ENCODE data around the gene AHSG. TPM values are rescaled to one million over a fixed set of nuclear protein-coding genes. Genes with fewer than 3 reads are reported as not detected.
"Not testable (repeated sequence)": the region's sequence is repeated elsewhere in the genome, so short reads cannot be mapped to it uniquely, and the experiment has no call there.

The AHSG gene
- total RNA-seq, 1 donor from 2014 or later = 0.53 TPM

GRCh38 chr3:186626254-186626847 is 13.5 kb downstream of the AHSG start:
- Histone ChIP-seq H3K27ac (no peak overlapping the region), H3K4me3 (no peak overlapping the region), H3K4me1 (no peaks in the 10 kb centered on the region), H3K27me3 (no peaks in the 10 kb centered on the region), H3K36me3 (no peaks in the 10 kb centered on the region), H3K9me3 (no peaks in the 10 kb centered on the region)
- no peak for TF ChIP-seq CTCF (IDR thresholded peaks at IDR 0.05)
- intact Hi-C loops (cut with DNase I) = no loop called here
- DNase-seq (ENCODE audit: low spot score in 2 of 2) = no peak

GRCh38 chr3:186627852-186628414 is 15.1 kb downstream of the AHSG start:
- no peak for DNase-seq (ENCODE audit: low spot score in 2 of 2)
- intact Hi-C loops (cut with DNase I) = no loop called here
- Histone ChIP-seq H3K36me3 (no peaks in the 10 kb centered on the region), H3K4me1 (no peaks in the 10 kb centered on the region), H3K9me3 (no peaks in the 10 kb centered on the region), H3K4me3 (no peak overlapping the region), H3K27me3 (no peaks in the 10 kb centered on the region), H3K27ac (no peak overlapping the region)
- no peak for TF ChIP-seq CTCF (IDR thresholded peaks at IDR 0.05)

- no peak overlapping the region for H3K27ac ChIP-seq
Observed at GRCh38 chr3:186628756-186629155, 15.9 kb downstream of the AHSG start.

GRCh38 chr3:186630950-186631641 is 18.2 kb downstream of the AHSG start:
- H3K4me3 ChIP-seq = no peak overlapping the region
- no peaks in the 10 kb centered on the region for H3K36me3 ChIP-seq
- intact Hi-C loops (cut with DNase I) = no loop called here
- no peaks in the 10 kb centered on the region for H3K27me3 ChIP-seq
- no peaks in the 10 kb centered on the region for H3K9me3 ChIP-seq
- TF ChIP-seq CTCF (IDR thresholded peaks at IDR 0.05) = no peak
- no peak for DNase-seq (ENCODE audit: low spot score in 2 of 2)
- H3K27ac ChIP-seq = no peak overlapping the region
- H3K4me1 ChIP-seq = no peaks in the 10 kb centered on the region

More at GRCh38 chr3:186628756-186629155, 15.9 kb downstream of the AHSG start:
- intact Hi-C loops (cut with DNase I) = no loop called here
- Histone ChIP-seq H3K27me3 (no peaks in the 10 kb centered on the region), H3K4me3 (no peak overlapping the region), H3K9me3 (no peaks in the 10 kb centered on the region), H3K4me1 (no peaks in the 10 kb centered on the region), H3K36me3 (no peaks in the 10 kb centered on the region)
- no peak for TF ChIP-seq CTCF (IDR thresholded peaks at IDR 0.05)
- DNase-seq (ENCODE audit: low spot score in 2 of 2) = no peak

- Histone ChIP-seq H3K4me3 (no peak overlapping the region), H3K27ac (no peak overlapping the region), H3K9me3 (no peaks in the 10 kb centered on the region), H3K27me3 (no peaks in the 10 kb centered on the region), H3K36me3 (no peaks in the 10 kb centered on the region), H3K4me1 (no peaks in the 10 kb centered on the region)
- no peak for DNase-seq (ENCODE audit: low spot score in 2 of 2)
- TF ChIP-seq CTCF (IDR thresholded peaks at IDR 0.05) = no peak
- intact Hi-C loops (cut with DNase I) = no loop called here
Observed at GRCh38 chr3:186633481-186633880, 20.6 kb downstream of the AHSG start.

GRCh38 chr3:186634207-186634606 is 21.3 kb downstream of the AHSG start:
- DNase-seq (ENCODE audit: low spot score in 2 of 2); H3K27ac ChIP-seq; H3K4me3 ChIP-seq; H3K36me3 ChIP-seq; H3K9me3 ChIP-seq; H3K4me1 ChIP-seq; intact Hi-C loops (cut with DNase I); H3K27me3 ChIP-seq: not testable (repeated sequence)
